Astrocyte (in vitro differentiated cells and primary cell): ENCODE measurements around the gene ZNF438. TPM values are rescaled to one million over a fixed set of nuclear protein-coding genes. Genes with fewer than 3 reads are reported as not detected.

Source experiments
- DNase-seq: peaks from one replicate; pipeline ENCODE4 v3.0.0-alpha.2; 2010; ENCODE audit warnings: low read depth
- FAIRE-seq: peaks from 2 replicates; lab custom pipeline; 2011; peaks lifted over from hg19 to GRCh38; lab: Jason Lieb, UNC
- H2AFZ ChIP-seq: 2 replicates; pipeline ENCODE4 v1.6.0; 2012; ENCODE audit warnings: low read depth, low read length, inconsistent platforms
- H3K27ac ChIP-seq: 2 replicates; pipeline ENCODE4 v1.5.1; 2011; ENCODE audit warnings: low read depth, low read length, inconsistent platforms
- H3K27me3 ChIP-seq: 2 replicates; pipeline ENCODE4 v1.6.0; 2011; ENCODE audit warnings: low read length, inconsistent platforms; ENCODE audit not compliant: insufficient read depth
- H3K36me3 ChIP-seq: 2 replicates; pipeline ENCODE4 v1.5.1; 2011; ENCODE audit warnings: low read length, inconsistent platforms; ENCODE audit not compliant: insufficient read depth
- H3K4me1 ChIP-seq: 2 replicates; pipeline ENCODE4 v1.5.1; 2011; ENCODE audit warnings: low read length, inconsistent platforms; ENCODE audit not compliant: insufficient read depth
- H3K4me2 ChIP-seq: 2 replicates; pipeline ENCODE4 v1.6.0; 2012; ENCODE audit warnings: low read length, inconsistent platforms
- H3K4me3 ChIP-seq: 2 replicates; pipeline ENCODE4 v1.5.1; 2011; ENCODE audit warnings: low read depth, mild to moderate bottlenecking, low read length, inconsistent platforms; ENCODE audit not compliant: insufficient read depth
- H3K79me2 ChIP-seq: 2 replicates; pipeline ENCODE4 v1.6.0; 2012; ENCODE audit warnings: mild to moderate bottlenecking, low read length, inconsistent platforms; ENCODE audit not compliant: insufficient read depth
- H3K9ac ChIP-seq: 2 replicates; pipeline ENCODE4 v1.6.0; 2012; ENCODE audit warnings: mild to moderate bottlenecking, low read length, inconsistent platforms
- H3K9me3 ChIP-seq: 2 replicates; pipeline ENCODE4 v1.5.1; 2012; ENCODE audit warnings: low read depth, mild to moderate bottlenecking, low read length, inconsistent platforms; ENCODE audit not compliant: insufficient read depth
- H4K20me1 ChIP-seq: 2 replicates; pipeline ENCODE4 v1.6.0; 2012; ENCODE audit warnings: low read length, inconsistent platforms; ENCODE audit not compliant: insufficient read depth
- H3K27ac Mint-ChIP-seq: one replicate; pipeline ENCODE4 v1.8.0; 2021; ENCODE audit warnings: mild to moderate bottlenecking, mixed read lengths; ENCODE audit not compliant: unreplicated experiment
- H3K27me3 Mint-ChIP-seq: one replicate; pipeline ENCODE4 v1.8.0; 2021; ENCODE audit warnings: low read depth, mixed read lengths; ENCODE audit not compliant: unreplicated experiment
- H3K36me3 Mint-ChIP-seq: one replicate; pipeline ENCODE4 v1.8.0; 2021; ENCODE audit warnings: low read depth, mixed read lengths; ENCODE audit not compliant: unreplicated experiment
- H3K4me1 Mint-ChIP-seq: one replicate; pipeline ENCODE4 v1.8.0; 2021; ENCODE audit warnings: low read depth, mixed read lengths; ENCODE audit not compliant: unreplicated experiment
- H3K4me3 Mint-ChIP-seq: one replicate; pipeline ENCODE4 v1.8.0; 2021; ENCODE audit warnings: mild to moderate bottlenecking, moderate library complexity, mixed read lengths; ENCODE audit not compliant: unreplicated experiment
- H3K9me3 Mint-ChIP-seq: one replicate; pipeline ENCODE4 v1.8.0; 2021; ENCODE audit warnings: mild to moderate bottlenecking, mixed read lengths; ENCODE audit not compliant: unreplicated experiment
- EZH2 ChIP-seq: IDR thresholded peaks from 2 replicates; pipeline ENCODE4 v1.6.1; 2012; ENCODE audit warnings: mild to moderate bottlenecking, low read length, inconsistent platforms; ENCODE audit not compliant: insufficient read depth
- total RNA-seq: library from RNA; stranded (reverse); gene quantifications from 2 replicates; pipeline ENCODE4 v1.2.1, GENCODE V29; 2021
- TF ChIP-seq, protein P1 (sequence below): IDR thresholded peaks from 2 replicates; pipeline ENCODE4 v1.5.1; 2011; ENCODE audit warnings: low read depth, mild to moderate bottlenecking, inconsistent platforms, low read length, moderate library complexity; ENCODE audit not compliant: insufficient read depth

ZNF438 gene
- total RNA-seq, 1 donor from 2014 or later = 2.2 TPM

DNA sequence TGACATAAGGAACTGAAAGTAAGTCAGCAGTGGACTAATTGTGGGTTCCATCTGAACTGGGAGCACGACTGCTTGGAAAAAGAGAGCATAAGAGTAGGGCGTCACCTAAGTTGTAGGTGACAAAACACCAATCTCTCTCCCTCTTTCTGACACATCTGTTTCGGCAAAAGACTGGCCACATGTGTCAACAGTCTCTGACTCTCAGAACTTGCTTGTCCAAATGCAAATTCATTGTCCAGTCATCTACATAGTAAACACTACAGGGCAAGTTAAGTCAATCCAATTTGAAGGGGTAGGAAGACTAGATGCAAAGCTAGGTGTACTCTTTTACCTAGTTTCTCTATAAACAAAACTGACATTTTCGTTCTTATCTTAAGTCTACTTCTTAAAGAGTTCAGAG, 87.7 kb downstream of the ZNF438 start:
- H3K27ac ChIP-seq = no peak overlapping the region
- no peak for FAIRE-seq
- no peak overlapping the region for H3K4me3 Mint-ChIP-seq
- no peaks in the 10 kb centered on the region for H3K27me3 Mint-ChIP-seq
- no peak overlapping the region for H3K9ac ChIP-seq
- H3K9me3 ChIP-seq = no peaks in the 10 kb centered on the region
- TF ChIP-seq EZH2 = no peak
- TF ChIP-seq, protein P1, sequence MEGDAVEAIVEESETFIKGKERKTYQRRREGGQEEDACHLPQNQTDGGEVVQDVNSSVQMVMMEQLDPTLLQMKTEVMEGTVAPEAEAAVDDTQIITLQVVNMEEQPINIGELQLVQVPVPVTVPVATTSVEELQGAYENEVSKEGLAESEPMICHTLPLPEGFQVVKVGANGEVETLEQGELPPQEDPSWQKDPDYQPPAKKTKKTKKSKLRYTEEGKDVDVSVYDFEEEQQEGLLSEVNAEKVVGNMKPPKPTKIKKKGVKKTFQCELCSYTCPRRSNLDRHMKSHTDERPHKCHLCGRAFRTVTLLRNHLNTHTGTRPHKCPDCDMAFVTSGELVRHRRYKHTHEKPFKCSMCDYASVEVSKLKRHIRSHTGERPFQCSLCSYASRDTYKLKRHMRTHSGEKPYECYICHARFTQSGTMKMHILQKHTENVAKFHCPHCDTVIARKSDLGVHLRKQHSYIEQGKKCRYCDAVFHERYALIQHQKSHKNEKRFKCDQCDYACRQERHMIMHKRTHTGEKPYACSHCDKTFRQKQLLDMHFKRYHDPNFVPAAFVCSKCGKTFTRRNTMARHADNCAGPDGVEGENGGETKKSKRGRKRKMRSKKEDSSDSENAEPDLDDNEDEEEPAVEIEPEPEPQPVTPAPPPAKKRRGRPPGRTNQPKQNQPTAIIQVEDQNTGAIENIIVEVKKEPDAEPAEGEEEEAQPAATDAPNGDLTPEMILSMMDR = no peak
- no peaks in the 10 kb centered on the region for H4K20me1 ChIP-seq
- DNase-seq = no peak
- H3K36me3 ChIP-seq = no peaks in the 10 kb centered on the region
- H3K4me3 ChIP-seq = no peak overlapping the region
- no peak overlapping the region for H3K27ac Mint-ChIP-seq
- peaks cover 2% of the 10 kb centered on the region for H3K36me3 Mint-ChIP-seq
- H2AFZ ChIP-seq = no peak overlapping the region
- H3K4me2 ChIP-seq = no peak overlapping the region
- no peaks in the 10 kb centered on the region for H3K27me3 ChIP-seq
- H3K9me3 Mint-ChIP-seq = peaks cover 1% of the 10 kb centered on the region
- H3K4me1 Mint-ChIP-seq = no peaks in the 10 kb centered on the region
- H3K79me2 ChIP-seq = no peaks in the 10 kb centered on the region
- no peaks in the 10 kb centered on the region for H3K4me1 ChIP-seq

DNA sequence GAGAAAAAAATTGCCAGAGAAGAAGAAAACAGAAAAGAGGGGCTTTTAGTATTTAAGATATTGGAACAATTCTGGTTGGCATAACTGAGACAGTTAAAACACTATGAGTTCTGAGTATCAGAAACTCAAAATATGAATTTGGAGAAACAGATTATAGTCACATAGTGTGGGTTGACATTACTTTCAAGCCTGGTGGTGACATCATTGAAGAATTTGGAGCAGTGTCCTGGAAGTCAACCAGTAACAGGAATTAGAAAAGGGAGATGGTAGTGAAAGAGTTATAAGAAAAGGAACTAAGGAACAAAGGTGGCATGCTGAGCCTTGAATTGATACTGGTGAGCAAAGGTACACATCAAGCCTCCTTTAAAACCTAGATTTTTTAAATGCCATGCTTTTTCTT, 88.2 kb downstream of the ZNF438 start:
- no peak for TF ChIP-seq EZH2
- TF ChIP-seq, protein P1 = no peak
- H3K4me3 Mint-ChIP-seq = no peak overlapping the region
- H3K4me1 ChIP-seq = no peaks in the 10 kb centered on the region
- no peaks in the 10 kb centered on the region for H3K4me1 Mint-ChIP-seq
- no peak overlapping the region for H3K27ac Mint-ChIP-seq
- no peaks in the 10 kb centered on the region for H3K36me3 ChIP-seq
- H2AFZ ChIP-seq = no peak overlapping the region
- no peaks in the 10 kb centered on the region for H3K9me3 Mint-ChIP-seq
- H3K4me3 ChIP-seq = no peak overlapping the region
- H3K27me3 Mint-ChIP-seq = no peaks in the 10 kb centered on the region
- H4K20me1 ChIP-seq = no peaks in the 10 kb centered on the region
- no peaks in the 10 kb centered on the region for H3K9me3 ChIP-seq
- no peak for FAIRE-seq
- no peak overlapping the region for H3K27ac ChIP-seq
- no peak for DNase-seq
- no peaks in the 10 kb centered on the region for H3K79me2 ChIP-seq
- peaks cover 2% of the 10 kb centered on the region for H3K36me3 Mint-ChIP-seq
- no peak overlapping the region for H3K9ac ChIP-seq
- H3K27me3 ChIP-seq = no peaks in the 10 kb centered on the region
- no peak overlapping the region for H3K4me2 ChIP-seq

DNA sequence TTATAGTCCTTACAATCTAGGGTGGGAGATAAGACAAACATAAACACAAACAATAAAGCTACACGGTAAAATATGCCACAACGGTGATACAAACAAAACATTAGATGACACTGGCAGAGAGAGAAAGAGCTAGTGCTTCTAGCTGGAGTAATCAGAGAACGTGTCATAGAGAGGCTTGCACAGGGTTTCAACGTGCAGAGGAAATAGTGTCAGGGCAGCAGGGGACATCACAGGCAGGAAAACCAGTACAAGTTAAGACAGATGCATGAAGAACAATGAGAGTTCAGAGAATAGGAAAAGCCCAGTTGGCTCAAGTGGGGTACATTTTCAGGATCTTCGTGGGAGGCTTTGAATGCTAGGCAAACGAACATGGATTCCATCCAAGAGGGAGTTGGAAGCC, 91.4 kb downstream of the ZNF438 start:
- H3K9ac ChIP-seq = no peak overlapping the region
- no peaks in the 10 kb centered on the region for H3K9me3 ChIP-seq
- Mint-ChIP-seq H3K27me3 (no peaks in the 10 kb centered on the region), H3K4me3 (no peak overlapping the region), H3K36me3 (peaks cover 6% of the 10 kb centered on the region), H3K4me1 (no peaks in the 10 kb centered on the region), H3K27ac (no peak overlapping the region), H3K9me3 (peaks cover 4% of the 10 kb centered on the region)
- H3K27me3 ChIP-seq = no peaks in the 10 kb centered on the region
- no peak overlapping the region for H3K27ac ChIP-seq
- no peaks in the 10 kb centered on the region for H4K20me1 ChIP-seq
- TF ChIP-seq, protein P1 = no peak
- TF ChIP-seq EZH2 = no peak
- FAIRE-seq = no peak
- no peaks in the 10 kb centered on the region for H3K79me2 ChIP-seq
- no peaks in the 10 kb centered on the region for H3K36me3 ChIP-seq
- no peak overlapping the region for H2AFZ ChIP-seq
- H3K4me3 ChIP-seq = no peak overlapping the region
- H3K4me2 ChIP-seq = no peak overlapping the region
- DNase-seq = no peak
- no peaks in the 10 kb centered on the region for H3K4me1 ChIP-seq
